Measurements from ENCODE around the gene NT5C1A.

GRCh38 chr1:39642796-39643195 lies 29.1 kb downstream of the NT5C1A start:
- no peak for TF ChIP-seq BHLHE40 (IDR thresholded peaks at IDR 0.05; ENCODE audit: low read depth, low read length)
- TF ChIP-seq, protein P1, sequence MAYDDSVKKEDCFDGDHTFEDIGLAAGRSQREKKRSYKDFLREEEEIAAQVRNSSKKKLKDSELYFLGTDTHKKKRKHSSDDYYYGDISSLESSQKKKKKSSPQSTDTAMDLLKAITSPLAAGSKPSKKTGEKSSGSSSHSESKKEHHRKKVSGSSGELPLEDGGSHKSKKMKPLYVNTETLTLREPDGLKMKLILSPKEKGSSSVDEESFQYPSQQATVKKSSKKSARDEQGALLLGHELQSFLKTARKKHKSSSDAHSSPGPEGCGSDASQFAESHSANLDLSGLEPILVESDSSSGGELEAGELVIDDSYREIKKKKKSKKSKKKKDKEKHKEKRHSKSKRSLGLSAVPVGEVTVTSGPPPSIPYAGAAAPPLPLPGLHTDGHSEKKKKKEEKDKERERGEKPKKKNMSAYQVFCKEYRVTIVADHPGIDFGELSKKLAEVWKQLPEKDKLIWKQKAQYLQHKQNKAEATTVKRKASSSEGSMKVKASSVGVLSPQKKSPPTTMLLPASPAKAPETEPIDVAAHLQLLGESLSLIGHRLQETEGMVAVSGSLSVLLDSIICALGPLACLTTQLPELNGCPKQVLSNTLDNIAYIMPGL (CRISPR knock-in tag; IDR thresholded peaks at IDR 0.05; ENCODE audit: borderline replicate concordance): no peak
- no peak for TF ChIP-seq CTCF (IDR thresholded peaks at IDR 0.05)
